GM12878 (cell line): ENCODE data around the gene ASCC1. TPM values are rescaled to one million over a fixed set of nuclear protein-coding genes. Genes with fewer than 3 reads are reported as not detected.
A peak's percentile ranks its signal among the peaks of the same experiment; 100 is the strongest.

Experiments used
- ATAC-seq: fragments of 200-7000 bp; cut with Tn5 transposase; 3 replicates; pipeline ENCODE4 v1.9.1; 2020; ENCODE audit warnings: mild to moderate bottlenecking, moderate library complexity
- BruUV-seq: library from RNA; stranded (reverse); fragments of 400-500 nt; replicated peaks from 2 replicates; lab custom pipeline; 2021; lab: Mats Ljungman, UMichigan
- CTCF ChIA-PET: fragments of 300-600 bp; sonication (Branson Sonifier 250); formaldehyde crosslinking; extraction: SDS; loops from one replicate; lab custom pipeline; 2021; ENCODE audit warnings: inconsistent platforms; lab: Yijun Ruan, JAX
- POLR2A ChIA-PET: fragments of 350-600 bp; formaldehyde crosslinking; extraction: SDS; loops from one replicate; lab custom pipeline; 2021; ENCODE audit warnings: inconsistent platforms; lab: Charles Lee
- RAD21 ChIA-PET: fragments of 300-600 bp; sonication (Branson Sonifier 250); formaldehyde crosslinking; loops from one replicate; lab custom pipeline; 2023; ENCODE audit warnings: antibody characterized with exemption; ENCODE audit not compliant: unreplicated experiment; lab: Charles Lee
- SMC1A ChIA-PET: fragments of 300-600 bp; sonication (Branson Sonifier 250); formaldehyde crosslinking; loops from one replicate; lab custom pipeline; 2023; ENCODE audit not compliant: unreplicated experiment, uncharacterized antibody; lab: Charles Lee
- DNase-seq: peaks from one replicate; pipeline ENCODE4 v3.0.0-alpha.2; 2011; ENCODE audit warnings: low read depth, low spot score
- FAIRE-seq: peaks from 3 replicates; lab custom pipeline; 2011; peaks lifted over from hg19 to GRCh38; lab: Jason Lieb, UNC
- H2AFZ ChIP-seq: 2 replicates; pipeline ENCODE4 v1.6.0; 2011; ENCODE audit warnings: low read depth, low read length, control low read depth; ENCODE audit not compliant: control insufficient read depth
- H3K27ac ChIP-seq: 2 replicates; pipeline ENCODE4 v1.5.1; 2011; ENCODE audit warnings: control low read depth; ENCODE audit not compliant: control insufficient read depth, insufficient read depth
- H3K27me3 ChIP-seq, 2 experiments: replicated peaks in 1 of 2; 2 replicates each; pipeline versions ENCODE4 v1.6.0 to v1.6.1; 2011; ENCODE audit warnings: low read length in 1 of 2; ENCODE audit not compliant: control insufficient read depth in 2 of 2, insufficient read depth in 2 of 2
- H3K36me3 ChIP-seq, 2 experiments: 2 replicates each; pipeline ENCODE4 v1.5.1; 2011; ENCODE audit warnings: low read length in 1 of 2; ENCODE audit not compliant: control insufficient read depth in 2 of 2, insufficient read depth in 2 of 2
- H3K4me1 ChIP-seq: 2 replicates; pipeline ENCODE4 v1.6.1; 2011; ENCODE audit warnings: mild to moderate bottlenecking, low read length, moderate library complexity, mixed read lengths; ENCODE audit not compliant: control insufficient read depth, insufficient read depth
- H3K4me2 ChIP-seq: 2 replicates; pipeline ENCODE4 v1.6.0; 2011; ENCODE audit warnings: control low read depth; ENCODE audit not compliant: control insufficient read depth, insufficient read depth
- H3K4me3 ChIP-seq: fragments of 200-600 bp; sonication (generic); 2 replicates; pipeline ENCODE4 v1.5.1; 2016
- H3K79me2 ChIP-seq: 2 replicates; pipeline ENCODE4 v1.6.0; 2011; ENCODE audit warnings: low read length; ENCODE audit not compliant: control insufficient read depth, insufficient read depth
- H3K9ac ChIP-seq: 2 replicates; pipeline ENCODE4 v1.8.0; 2011; ENCODE audit warnings: low read length, control low read depth, mixed read lengths; ENCODE audit not compliant: control insufficient read depth, insufficient read depth
- H3K9me3 ChIP-seq: replicated peaks from 3 replicates; pipeline ENCODE4 v1.5.1; 2011; ENCODE audit warnings: mild to moderate bottlenecking, low read length; ENCODE audit not compliant: control insufficient read depth, insufficient read depth
- H4K20me1 ChIP-seq: 2 replicates; pipeline ENCODE4 v1.6.0; 2011; ENCODE audit not compliant: control insufficient read depth, insufficient read depth
- BACH1 ChIP-seq: fragments of 450-650 bp; IDR thresholded peaks from 2 replicates; pipeline ENCODE4 v1.6.1; 2017; ENCODE audit warnings: mild to moderate bottlenecking, borderline replicate concordance
- BCL11A ChIP-seq: IDR thresholded peaks from 2 replicates; pipeline ENCODE4 v1.6.1; 2011; ENCODE audit warnings: low read depth, low read length
- BCLAF1 ChIP-seq: fragments of 450-650 bp; IDR thresholded peaks from 2 replicates; pipeline ENCODE4 v1.6.1; 2017; ENCODE audit warnings: antibody characterized with exemption, mild to moderate bottlenecking, moderate library complexity
- BRCA1 ChIP-seq: IDR thresholded peaks from 2 replicates; pipeline ENCODE4 v1.6.1; 2011; ENCODE audit warnings: low read depth, low read length, improper control_type of control experiment
- CBX3 ChIP-seq: fragments of 200-600 bp; sonication (generic); IDR thresholded peaks from 2 replicates; pipeline ENCODE4 v1.6.1; 2016; ENCODE audit warnings: low read depth, borderline replicate concordance
- CREM ChIP-seq: IDR thresholded peaks from 2 replicates; pipeline ENCODE4 v1.6.1; 2014; ENCODE audit warnings: antibody characterized with exemption, low read depth
- HDGF ChIP-seq: fragments of 450-650 bp; IDR thresholded peaks from 2 replicates; pipeline ENCODE4 v1.6.1; 2016; ENCODE audit warnings: antibody characterized with exemption
- NR2C1 ChIP-seq: fragments of 450-650 bp; IDR thresholded peaks from 2 replicates; pipeline ENCODE4 v1.6.1; 2017; ENCODE audit warnings: antibody characterized with exemption, mild to moderate bottlenecking, moderate library complexity
- PML ChIP-seq: IDR thresholded peaks from 2 replicates; pipeline ENCODE4 v1.6.1; 2012; ENCODE audit warnings: low read length, inconsistent platforms
- SP1 ChIP-seq: IDR thresholded peaks from one replicate; pipeline ENCODE4 v1.6.1; 2011; ENCODE audit warnings: low read depth, low read length
- TCF7 ChIP-seq: IDR thresholded peaks from 2 replicates; pipeline ENCODE4 v1.6.1; 2014; ENCODE audit warnings: antibody characterized with exemption, borderline replicate concordance
- ZNF207 ChIP-seq: fragments of 450-650 bp; IDR thresholded peaks from 2 replicates; pipeline ENCODE4 v1.6.1; 2014; ENCODE audit warnings: antibody characterized with exemption, mild to moderate bottlenecking, borderline replicate concordance
- ZNF384 ChIP-seq: IDR thresholded peaks from 2 replicates; pipeline ENCODE4 v1.6.1; 2012; ENCODE audit warnings: low read depth, mild to moderate bottlenecking, low read length, improper control_type of control experiment, borderline replicate concordance
- ZNF622 ChIP-seq: fragments of 450-650 bp; IDR thresholded peaks from 2 replicates; pipeline ENCODE4 v1.6.1; 2017; ENCODE audit warnings: mild to moderate bottlenecking, inconsistent platforms
- WGBS: methylation state at CpG from one replicate; pipeline ENCODE4 v1.1.6; 2016; ENCODE audit warnings: low lambda C conversion rate; ENCODE audit not compliant: insufficient replicate concordance, insufficient coverage; ENCODE audit errors: missing lambda C conversion rate; 5-methylcytosine and 5-hydroxymethylcytosine counted together
- in situ Hi-C: fragments of 300-500 bp; cut with MboI; formaldehyde crosslinking; loops from 9 replicates; pipeline ENCODE4 v1.14.3; 2018; ENCODE audit warnings: mixed read lengths
- intact Hi-C: fragments of 100-400 bp; cut with micrococcal nuclease; formaldehyde crosslinking; loops from one replicate; pipeline ENCODE4 v1.14.2; 2022; ENCODE audit not compliant: unreplicated experiment
- polyA plus RNA-seq, 11 experiments: library from polyadenylated mRNA; depleted of rRNA in 4 of 11; unstranded in 6 of 11; stranded (reverse) in 5 of 11; fragments of >200 nt; fragmentation: Nextera tagmentation in 4 of 11; fragmentation: Illumina TruSeq in 1 of 11; extraction: Ambion mirVana in 4 of 11; extraction: Trizol in 1 of 11; gene quantifications; 1 replicate in 1 of 11; 2 replicates in 10 of 11; pipeline versions ENCODE4 v1.2.1 to v1.2.3, GENCODE V29; 2011 to 2016; ENCODE audit warnings: inconsistent platforms in 2 of 11, missing spikeins in 2 of 11, low read depth in 1 of 11
- total RNA-seq, 4 experiments: library from RNA; depleted of rRNA in 3 of 4; stranded (reverse); fragments of >200 nt in 3 of 4; fragmentation: Illumina TruSeq in 1 of 4; extraction: Trizol in 1 of 4; gene quantifications; 2 replicates each; pipeline versions ENCODE4 v1.2.1 to v1.2.3, GENCODE V29; 2013 to 2021

Gene ASCC1
- total and polyA plus RNA-seq, 10 of the 15 experiments (the other 5 are each of a cell fraction or from before 2014, with no cell fraction given): 23.3 to 80.6 (median 42.8) TPM

- ChIA-PET CTCF (interaction anchor here (0.6 to 2.6 kb wide), 10 partner anchors 9 to 911 kb away, joined by 3 to 10 read pairs (median 4); no protein-coding TSS in a partner anchor), POLR2A (interaction anchor here (0.6 to 2.1 kb wide), 6 partner anchors 9 to 98 kb away, joined by 3 to 12 read pairs (median 3); partner anchors contain the start of genes ANAPC16 and ASCC1), RAD21 (interaction anchor here (0.6 to 1.4 kb wide), 14 partner anchors 9 to 332 kb away, joined by 3 to 7 read pairs (median 3); partner anchors contain the start of gene DDIT4), SMC1A (interaction anchor here (0.6 to 2.7 kb wide), 15 partner anchors 9 to 1413 kb away, joined by 3 to 15 read pairs (median 5); no protein-coding TSS in a partner anchor)
- Histone ChIP-seq H4K20me1 (no peaks in the 10 kb centered on the region), H3K4me3 (no peak overlapping the region), H3K27ac (peak overlapping the region; percentile 14; the same call in 1 of the 2 replicates), H3K79me2 (peaks cover 33% of the 10 kb centered on the region), H3K36me3 (peaks cover 1 to 32% of the 10 kb centered on the region in 2 experiments; a peak in 3 of 4 replicates), H3K9me3 (no peaks in the 10 kb centered on the region), H3K4me1 (peaks cover 12% of the 10 kb centered on the region), H3K9ac (no peak overlapping the region), H3K4me2 (no peak overlapping the region; the same call in 1 of the 2 replicates), H2AFZ (no peak overlapping the region), H3K27me3 (no peaks in the 10 kb centered on the region)
- ATAC-seq: no peak; the same call in 2 of the 3 replicates
- intact Hi-C loops (no loop called here), in situ Hi-C loops (loop anchor here (5.0 kb wide), 1 partner anchor 109 kb away; no protein-coding TSS in a partner anchor)
- no peak for TF ChIP-seq BCL11A
- BruUV-seq: no TSS peak
- 94% methylated on average over 2 of the region's 2 CpGs for WGBS
- DNase-seq: no peak
- no peak for FAIRE-seq
These were observed 12.3 kb upstream of the ASCC1 start for GRCh38 chr10:72228318-72228751.

GRCh38 chr10:72227826-72228225 is 11.8 kb upstream of the ASCC1 start:
- TF ChIP-seq CBX3 (no peak), BRCA1 (no peak), NR2C1 (no peak), ZNF622 (no peak), BACH1 (no peak), PML (no peak), ZNF384 (no peak), CREM (no peak), HDGF (no peak), TCF7 (no peak), ZNF207 (no peak), BCLAF1 (no peak), SP1 (no peak)
- Histone ChIP-seq H4K20me1 (no peaks in the 10 kb centered on the region), H3K9me3 (no peaks in the 10 kb centered on the region), H3K27me3 (no peaks in the 10 kb centered on the region), H2AFZ (no peak overlapping the region), H3K36me3 (peaks cover 1 to 29% of the 10 kb centered on the region in 2 experiments; a peak in 3 of 4 replicates), H3K79me2 (peaks cover 37% of the 10 kb centered on the region), H3K27ac (0 out of 2 replicates have a peak overlapping the region, but pooled peaks have one; percentile 14), H3K4me3 (no peak overlapping the region), H3K4me2 (no peak overlapping the region; the same call in 1 of the 2 replicates), H3K9ac (no peak overlapping the region), H3K4me1 (peaks cover 15% of the 10 kb centered on the region)
- ATAC-seq (no peak), DNase-seq (no peak), FAIRE-seq (peak; percentile 13)
- ChIA-PET POLR2A (interaction anchor here (0.7 to 1.2 kb wide), 4 partner anchors 9 to 98 kb away, joined by 3 read pairs; no protein-coding TSS in a partner anchor), SMC1A (interaction anchor here (0.9 to 2.7 kb wide), 7 partner anchors 9 to 95 kb away, joined by 3 to 15 read pairs (median 5); no protein-coding TSS in a partner anchor), RAD21 (interaction anchor here (1.0 to 2.1 kb wide), 8 partner anchors 26 to 179 kb away, joined by 3 to 8 read pairs (median 4); no protein-coding TSS in a partner anchor), CTCF (interaction anchor here (1.3 to 2.6 kb wide), 3 partner anchors 9 to 332 kb away, joined by 3 to 10 read pairs (median 4); no protein-coding TSS in a partner anchor)
- no TSS peak for BruUV-seq
- WGBS: 100% methylated on average over 1 of the region's 6 CpGs
- in situ Hi-C loops (loop anchor here (5.0 kb wide), 1 partner anchor 109 kb away; no protein-coding TSS in a partner anchor), intact Hi-C loops (no loop called here)
